ENCODE data around the gene CHST15. TPM values are rescaled to one million over a fixed set of nuclear protein-coding genes. Genes with fewer than 3 reads are reported as not detected.

CHST15 gene
- total and polyA plus RNA-seq, 3 donors from 2014 or later: 9.3 to 12.8 (median 11.5) TPM

DNA sequence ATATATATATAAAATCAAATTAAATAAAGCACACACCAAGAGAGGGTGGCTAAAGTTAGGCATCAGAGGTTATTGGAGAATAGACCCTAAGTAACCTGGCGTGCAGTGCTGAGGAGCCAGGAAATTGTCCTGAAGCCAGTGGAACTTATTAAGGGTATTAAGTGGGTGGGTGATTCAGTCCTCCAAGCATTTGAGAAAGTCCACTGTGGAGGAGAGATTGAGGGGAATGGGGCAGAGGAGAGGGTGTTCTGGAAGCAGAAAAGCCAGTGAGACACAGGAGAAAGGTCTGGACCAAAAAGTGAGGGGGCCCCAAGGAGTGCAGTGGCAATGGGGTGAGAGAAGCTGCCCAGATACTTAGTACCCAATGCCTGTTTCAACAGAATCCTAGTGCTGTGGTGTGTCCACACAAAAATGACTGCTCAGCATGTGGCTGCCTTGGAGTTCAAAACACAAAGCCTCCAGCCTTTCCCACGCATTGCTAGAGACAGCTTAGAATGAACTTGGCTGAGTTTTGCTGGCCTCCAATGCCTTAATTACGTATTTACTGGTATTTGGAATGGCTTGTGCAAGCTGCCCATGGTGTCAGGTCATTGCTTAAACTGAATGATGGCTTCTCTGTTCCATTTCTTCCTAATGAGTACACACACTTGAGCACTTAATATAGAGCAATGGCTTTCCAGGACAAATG is 44.9 kb upstream of the CHST15 start:
- WGBS, 2 donors: 65 to 83% methylated on average over 3 of the region's 3 CpGs
- H3K4me3 ChIP-seq: no peak overlapping the region
- H3K27me3 ChIP-seq: no peaks in the 10 kb centered on the region
- H3K27ac ChIP-seq: no peak overlapping the region
- H3K4me1 ChIP-seq: no peaks in the 10 kb centered on the region
- no peaks in the 10 kb centered on the region for H3K9me3 ChIP-seq
- DNase-seq: peak; percentile 48
- intact Hi-C loops (cut with DNase I; ENCODE audit: low total_unique reads): no loop called here
- no peaks in the 10 kb centered on the region for H3K36me3 ChIP-seq (ENCODE audit: low read depth, missing control alignments)
- TF ChIP-seq, protein P1, sequence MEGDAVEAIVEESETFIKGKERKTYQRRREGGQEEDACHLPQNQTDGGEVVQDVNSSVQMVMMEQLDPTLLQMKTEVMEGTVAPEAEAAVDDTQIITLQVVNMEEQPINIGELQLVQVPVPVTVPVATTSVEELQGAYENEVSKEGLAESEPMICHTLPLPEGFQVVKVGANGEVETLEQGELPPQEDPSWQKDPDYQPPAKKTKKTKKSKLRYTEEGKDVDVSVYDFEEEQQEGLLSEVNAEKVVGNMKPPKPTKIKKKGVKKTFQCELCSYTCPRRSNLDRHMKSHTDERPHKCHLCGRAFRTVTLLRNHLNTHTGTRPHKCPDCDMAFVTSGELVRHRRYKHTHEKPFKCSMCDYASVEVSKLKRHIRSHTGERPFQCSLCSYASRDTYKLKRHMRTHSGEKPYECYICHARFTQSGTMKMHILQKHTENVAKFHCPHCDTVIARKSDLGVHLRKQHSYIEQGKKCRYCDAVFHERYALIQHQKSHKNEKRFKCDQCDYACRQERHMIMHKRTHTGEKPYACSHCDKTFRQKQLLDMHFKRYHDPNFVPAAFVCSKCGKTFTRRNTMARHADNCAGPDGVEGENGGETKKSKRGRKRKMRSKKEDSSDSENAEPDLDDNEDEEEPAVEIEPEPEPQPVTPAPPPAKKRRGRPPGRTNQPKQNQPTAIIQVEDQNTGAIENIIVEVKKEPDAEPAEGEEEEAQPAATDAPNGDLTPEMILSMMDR (IDR thresholded peaks at IDR 0.05): no peak
- no peak for TF ChIP-seq POLR2A (IDR thresholded peaks at IDR 0.05)

DNA sequence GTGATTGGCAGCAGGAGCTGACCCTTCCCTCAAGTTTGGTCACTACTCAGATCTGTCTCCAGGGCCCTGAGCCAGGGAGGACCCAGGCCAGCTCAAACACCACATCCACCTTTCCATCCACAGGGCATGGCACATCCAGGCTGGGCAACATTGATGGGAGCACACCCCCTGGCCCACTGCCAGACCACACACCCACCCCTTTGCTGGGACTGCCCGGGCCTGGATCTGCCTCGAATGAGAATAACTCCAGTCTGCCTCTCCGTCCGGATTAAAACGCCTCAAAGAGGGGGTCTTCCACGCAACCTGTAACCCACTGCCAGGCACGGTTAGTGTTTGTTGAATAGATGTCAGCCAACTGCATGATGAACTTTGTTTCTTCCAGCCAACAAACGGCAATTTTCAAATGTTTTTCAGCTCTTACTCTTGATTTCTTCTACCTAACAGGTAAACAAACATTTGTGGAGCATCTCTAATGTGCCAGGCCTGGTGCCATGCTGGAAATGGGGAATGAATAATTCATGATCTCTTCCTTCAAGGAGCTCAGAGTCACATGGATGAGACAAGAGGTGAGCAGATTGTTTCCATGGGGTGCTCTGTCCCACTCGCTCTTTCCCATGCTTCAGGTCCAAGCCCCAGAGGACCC is 41.0 kb upstream of the CHST15 start:
- 96 to 97% methylated on average over 8 to 9 of the region's 9 CpGs for WGBS, 2 donors
- H3K4me3 ChIP-seq: no peak overlapping the region
- no peak overlapping the region for H3K27ac ChIP-seq
- no peaks in the 10 kb centered on the region for H3K4me1 ChIP-seq
- TF ChIP-seq, protein P1 (IDR thresholded peaks at IDR 0.05): no peak
- no peak for TF ChIP-seq POLR2A (IDR thresholded peaks at IDR 0.05)
- no peaks in the 10 kb centered on the region for H3K27me3 ChIP-seq
- no peaks in the 10 kb centered on the region for H3K36me3 ChIP-seq (ENCODE audit: low read depth, missing control alignments)
- no peak for DNase-seq
- no peaks in the 10 kb centered on the region for H3K9me3 ChIP-seq
- intact Hi-C loops (cut with DNase I; ENCODE audit: low total_unique reads): no loop called here

DNA sequence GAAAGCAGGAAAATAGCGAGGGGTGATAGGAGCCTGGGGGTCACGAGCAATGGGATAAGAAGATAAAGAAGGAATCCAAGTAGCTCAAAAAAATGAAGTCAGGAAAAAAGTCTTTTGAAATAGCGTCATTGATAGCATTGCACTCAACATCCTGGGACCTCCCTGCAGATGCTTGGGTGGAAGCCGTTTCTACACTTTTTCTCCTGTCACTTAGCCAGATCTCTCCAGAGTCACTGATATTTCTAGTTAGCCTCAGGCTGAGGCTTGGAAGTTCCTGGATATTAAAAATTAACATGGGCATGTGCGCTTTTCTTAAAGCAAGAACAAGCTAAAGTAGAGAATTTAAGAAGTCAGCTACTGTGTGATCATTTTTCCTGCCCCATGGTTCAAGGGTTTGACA is 39.5 kb upstream of the CHST15 start:
- WGBS, 2 donors: 66 to 78% methylated on average over 5 of the region's 5 CpGs
- H3K36me3 ChIP-seq (ENCODE audit: low read depth, missing control alignments): no peaks in the 10 kb centered on the region
- DNase-seq: no peak
- H3K4me1 ChIP-seq: no peaks in the 10 kb centered on the region
- no peak for TF ChIP-seq POLR2A (IDR thresholded peaks at IDR 0.05)
- TF ChIP-seq, protein P1 (IDR thresholded peaks at IDR 0.05): no peak
- H3K4me3 ChIP-seq: no peak overlapping the region
- no peaks in the 10 kb centered on the region for H3K27me3 ChIP-seq
- H3K9me3 ChIP-seq: no peaks in the 10 kb centered on the region
- intact Hi-C loops (cut with DNase I; ENCODE audit: low total_unique reads): no loop called here
- no peak overlapping the region for H3K27ac ChIP-seq

DNA sequence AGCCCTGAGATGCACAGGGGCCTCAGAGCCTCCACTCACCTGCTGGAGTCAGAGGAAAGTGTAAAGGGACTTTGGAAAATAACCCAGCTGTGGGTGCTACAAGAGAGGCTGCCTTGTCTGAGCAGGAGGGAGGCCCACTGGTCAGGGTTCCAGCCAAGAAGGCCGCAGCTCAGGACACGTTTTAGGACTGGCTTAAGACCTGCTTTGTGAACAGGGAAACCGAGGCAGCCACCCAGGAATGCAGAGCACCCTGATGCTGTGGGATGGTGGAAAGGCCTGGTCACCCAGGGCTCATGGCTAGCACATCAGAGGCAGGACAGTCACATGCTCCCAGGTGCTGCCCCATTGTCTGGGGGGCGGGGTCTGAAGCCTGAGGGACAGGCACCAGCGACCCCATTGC is 38.9 kb upstream of the CHST15 start:
- H3K36me3 ChIP-seq (ENCODE audit: low read depth, missing control alignments): no peaks in the 10 kb centered on the region
- DNase-seq: no peak
- no peak overlapping the region for H3K4me3 ChIP-seq
- WGBS, 2 donors: 89 to 95% methylated on average over 4 to 5 of the region's 5 CpGs
- no peak overlapping the region for H3K27ac ChIP-seq
- intact Hi-C loops (cut with DNase I; ENCODE audit: low total_unique reads): no loop called here
- no peak for TF ChIP-seq POLR2A (IDR thresholded peaks at IDR 0.05)
- TF ChIP-seq, protein P1 (IDR thresholded peaks at IDR 0.05): no peak
- no peaks in the 10 kb centered on the region for H3K9me3 ChIP-seq
- no peaks in the 10 kb centered on the region for H3K4me1 ChIP-seq
- no peaks in the 10 kb centered on the region for H3K27me3 ChIP-seq

DNA sequence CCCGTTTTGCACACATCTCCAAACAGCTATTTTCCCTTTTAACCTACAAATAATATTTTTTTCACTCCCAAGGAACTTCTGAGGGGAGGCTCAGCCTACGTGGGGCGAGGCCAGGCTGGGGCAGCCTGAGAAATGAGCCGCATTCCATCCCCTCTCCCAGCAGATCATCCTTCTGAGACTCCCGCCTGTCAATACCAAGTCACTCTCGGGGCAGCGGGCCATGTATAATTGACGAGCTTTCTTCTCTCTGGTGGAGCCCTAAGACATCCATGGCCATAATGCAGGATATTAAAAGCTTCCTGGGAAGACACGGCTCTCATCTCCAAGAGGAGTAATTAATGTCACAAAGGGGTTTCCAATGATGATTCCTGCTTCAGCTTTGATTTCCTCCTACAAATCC is 37.8 kb upstream of the CHST15 start:
- 75 to 81% methylated on average over 9 of the region's 9 CpGs for WGBS, 2 donors
- no peak for TF ChIP-seq POLR2A (IDR thresholded peaks at IDR 0.05)
- TF ChIP-seq, protein P1 (IDR thresholded peaks at IDR 0.05): no peak
- Histone ChIP-seq H3K36me3 (ENCODE audit: low read depth, missing control alignments) (no peaks in the 10 kb centered on the region), H3K27me3 (no peaks in the 10 kb centered on the region), H3K4me3 (no peak overlapping the region), H3K9me3 (no peaks in the 10 kb centered on the region), H3K4me1 (no peaks in the 10 kb centered on the region), H3K27ac (no peak overlapping the region)
- DNase-seq: no peak
- intact Hi-C loops (cut with DNase I; ENCODE audit: low total_unique reads): no loop called here
